Epithelial cell of esophagus (primary cell): ENCODE data around the gene CMTM4.
A peak's percentile ranks its signal among the peaks of the same experiment; 100 is the strongest.

Experiments used
- DNase-seq: peaks from one replicate; pipeline ENCODE4 v3.0.0; 2010; ENCODE audit warnings: low read depth
- H3K4me3 ChIP-seq: 2 replicates; pipeline ENCODE4 v1.5.1; 2011; ENCODE audit warnings: mild to moderate bottlenecking, low read length, control low read depth
- TF ChIP-seq, protein P1 (sequence below): IDR thresholded peaks from 2 replicates; pipeline ENCODE4 v1.5.1; 2011; ENCODE audit warnings: low read depth, mild to moderate bottlenecking, low read length, control low read depth, inconsistent platforms; ENCODE audit not compliant: insufficient read depth; ENCODE audit errors: missing control alignments

Gene CMTM4

GRCh38 chr16:66652661-66653360, 43.7 kb downstream of the CMTM4 start:
- no peak overlapping the region for H3K4me3 ChIP-seq
- DNase-seq: no peak

DNA sequence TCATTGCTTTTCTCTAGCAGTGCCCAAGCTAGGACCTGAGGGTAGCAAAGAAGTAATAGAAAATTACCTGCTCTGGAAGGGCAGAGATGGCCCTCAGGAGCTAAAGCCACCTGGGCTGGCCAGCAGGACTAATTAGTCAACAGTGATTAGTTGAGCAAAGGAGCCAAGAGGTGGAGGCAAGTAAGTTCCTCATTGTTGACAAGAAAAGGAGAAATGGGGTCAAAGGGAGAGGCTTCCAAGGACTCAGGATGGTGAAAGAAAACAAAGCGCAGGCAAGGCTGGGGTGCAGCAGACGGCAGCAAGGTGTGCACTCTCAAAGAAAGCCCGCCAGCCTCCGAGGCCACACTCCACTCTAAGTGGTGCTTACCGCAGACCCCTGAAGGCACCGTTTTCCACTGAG, 44.6 kb downstream of the CMTM4 start:
- H3K4me3 ChIP-seq: no peak overlapping the region
- TF ChIP-seq, protein P1, sequence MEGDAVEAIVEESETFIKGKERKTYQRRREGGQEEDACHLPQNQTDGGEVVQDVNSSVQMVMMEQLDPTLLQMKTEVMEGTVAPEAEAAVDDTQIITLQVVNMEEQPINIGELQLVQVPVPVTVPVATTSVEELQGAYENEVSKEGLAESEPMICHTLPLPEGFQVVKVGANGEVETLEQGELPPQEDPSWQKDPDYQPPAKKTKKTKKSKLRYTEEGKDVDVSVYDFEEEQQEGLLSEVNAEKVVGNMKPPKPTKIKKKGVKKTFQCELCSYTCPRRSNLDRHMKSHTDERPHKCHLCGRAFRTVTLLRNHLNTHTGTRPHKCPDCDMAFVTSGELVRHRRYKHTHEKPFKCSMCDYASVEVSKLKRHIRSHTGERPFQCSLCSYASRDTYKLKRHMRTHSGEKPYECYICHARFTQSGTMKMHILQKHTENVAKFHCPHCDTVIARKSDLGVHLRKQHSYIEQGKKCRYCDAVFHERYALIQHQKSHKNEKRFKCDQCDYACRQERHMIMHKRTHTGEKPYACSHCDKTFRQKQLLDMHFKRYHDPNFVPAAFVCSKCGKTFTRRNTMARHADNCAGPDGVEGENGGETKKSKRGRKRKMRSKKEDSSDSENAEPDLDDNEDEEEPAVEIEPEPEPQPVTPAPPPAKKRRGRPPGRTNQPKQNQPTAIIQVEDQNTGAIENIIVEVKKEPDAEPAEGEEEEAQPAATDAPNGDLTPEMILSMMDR: no peak
- no peak for DNase-seq

More at GRCh38 chr16:66652661-66653360, 43.7 kb downstream of the CMTM4 start:
- TF ChIP-seq, protein P1: no peak

- TF ChIP-seq, protein P1: no peak
- no peak for DNase-seq
- H3K4me3 ChIP-seq: no peak overlapping the region
Measured at GRCh38 chr16:66651474-66651765, 45.1 kb downstream of the CMTM4 start.

- H3K4me3 ChIP-seq: no peak overlapping the region
- peak; percentile 88 for DNase-seq
- TF ChIP-seq, protein P1: peak; percentile 99
Measured at GRCh38 chr16:66650707-66651473, 45.7 kb downstream of the CMTM4 start.

DNA sequence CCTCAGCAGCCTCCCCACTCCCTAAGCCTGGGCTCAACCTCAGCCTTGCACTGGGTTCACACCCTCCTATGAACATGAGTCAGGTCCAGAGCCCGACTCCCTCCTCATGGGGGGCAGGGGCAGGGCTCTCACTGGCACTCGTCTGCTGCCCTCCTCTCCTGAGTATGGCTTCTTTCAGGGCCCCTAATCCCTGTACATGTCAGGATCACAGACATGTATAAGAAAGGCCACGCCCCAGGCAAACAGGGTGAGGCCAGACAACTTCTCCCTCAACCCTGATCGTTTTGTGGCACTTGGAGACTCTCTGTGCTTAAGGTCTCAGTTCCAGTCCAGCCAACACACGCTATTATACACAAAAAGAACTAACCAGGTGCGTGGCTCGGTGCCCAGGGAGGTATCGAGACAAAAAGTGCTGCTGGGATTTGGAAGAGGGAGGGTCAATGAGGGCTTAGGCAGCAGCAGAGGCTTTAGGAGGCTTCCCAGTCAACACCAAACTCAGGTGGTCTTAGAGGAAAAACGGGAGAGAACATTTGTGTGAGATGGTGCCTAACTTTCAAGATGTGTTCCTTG, 46.8 kb downstream of the CMTM4 start:
- no peak for DNase-seq
- H3K4me3 ChIP-seq: no peak overlapping the region
- TF ChIP-seq, protein P1: no peak

DNA sequence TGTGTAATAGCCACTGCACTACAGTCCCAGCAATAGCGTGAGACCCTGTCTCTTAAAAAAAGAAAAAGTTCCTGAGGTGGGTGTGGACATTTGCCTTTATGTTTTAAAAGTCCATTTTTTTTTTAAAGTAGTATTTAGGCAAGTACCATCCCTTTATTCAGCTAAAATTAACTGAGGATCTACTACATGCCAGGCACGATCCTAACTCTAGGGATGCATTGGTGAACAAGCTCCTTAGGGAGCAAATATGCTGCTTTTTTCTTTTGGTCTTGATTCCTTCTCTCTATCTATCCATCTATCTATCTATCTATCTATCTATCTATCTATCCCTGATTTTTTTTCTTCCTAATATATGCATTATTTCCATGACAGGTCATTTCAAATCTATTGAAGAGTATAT, 47.4 kb downstream of the CMTM4 start:
- DNase-seq: no peak
- TF ChIP-seq, protein P1: no peak

More for the DNA sequence above, 47.4 kb downstream of the CMTM4 start:
- no peak overlapping the region for H3K4me3 ChIP-seq
